ENCODE data around the gene FOXL2NB. TPM values are rescaled to one million over a fixed set of nuclear protein-coding genes. Genes with fewer than 3 reads are reported as not detected.

Gene FOXL2NB
- total RNA-seq, 2 experiments from 2014 or later: not detected

DNA sequence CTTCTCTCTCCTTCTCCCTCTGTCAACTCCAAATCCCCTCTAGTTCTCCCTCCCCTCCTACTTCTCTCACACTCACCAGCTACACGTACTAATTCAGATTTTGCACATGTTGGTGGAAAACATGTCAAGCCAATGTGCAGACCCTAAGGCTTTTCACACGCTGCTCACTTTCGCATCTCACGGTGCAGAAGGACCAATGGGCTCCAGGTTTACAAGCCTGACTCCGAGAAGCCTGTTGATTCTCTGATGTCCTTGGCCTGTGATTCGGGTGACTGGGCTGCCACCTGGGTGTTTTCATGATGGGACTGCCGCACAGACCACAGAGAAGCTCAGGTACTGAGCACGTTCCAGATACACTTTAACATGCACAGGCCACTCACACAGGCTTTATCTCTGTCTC, 3.7 kb downstream of the FOXL2NB start:
- no peaks in the 10 kb centered on the region for H3K9me3 Mint-ChIP-seq
- no peaks in the 10 kb centered on the region for H3K36me3 Mint-ChIP-seq (ENCODE audit: low read depth)
- H3K4me1 Mint-ChIP-seq: peaks cover 20% of the 10 kb centered on the region
- H3K27me3 Mint-ChIP-seq: peaks cover 64% of the 10 kb centered on the region
- ChIA-PET CTCF (interaction anchor here (1.6 to 2.5 kb wide), 2 partner anchors 14 to 18 kb away, joined by 6 to 12 read pairs; no protein-coding TSS in a partner anchor), POLR2A (no interaction called here)
- peak overlapping the region; percentile 14 for H3K4me3 Mint-ChIP-seq
- DNase-seq: no peak
- no peak overlapping the region for H3K27ac Mint-ChIP-seq

DNA sequence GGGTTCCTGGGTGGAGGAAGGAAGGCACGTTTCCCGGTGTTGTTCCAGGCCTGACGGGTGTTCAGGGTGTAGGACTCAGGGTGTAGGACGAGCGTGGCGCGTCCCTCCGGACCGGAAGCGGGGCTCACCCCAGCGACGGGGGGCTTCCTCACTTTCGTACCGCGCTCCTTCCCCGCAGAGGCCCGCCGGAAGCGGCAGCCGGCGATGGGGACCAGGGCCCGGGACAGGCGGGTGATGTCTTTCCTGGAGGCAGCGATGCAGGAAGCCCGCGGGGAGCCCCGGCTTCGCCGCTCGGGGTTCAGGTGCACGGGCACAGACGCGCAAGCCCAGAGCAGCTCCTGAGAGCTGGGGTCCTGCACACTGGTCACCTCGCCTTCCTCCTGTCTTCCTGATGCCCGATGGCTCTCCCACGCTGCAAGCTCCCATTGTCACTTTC, 13.4 kb downstream of the FOXL2NB start:
- DNase-seq: no peak
- Mint-ChIP-seq H3K4me3 (no peak overlapping the region), H3K9me3 (no peaks in the 10 kb centered on the region), H3K27ac (no peak overlapping the region), H3K36me3 (ENCODE audit: low read depth) (no peaks in the 10 kb centered on the region), H3K27me3 (peaks cover 45% of the 10 kb centered on the region), H3K4me1 (peaks cover 7% of the 10 kb centered on the region)
- POLR2A ChIA-PET: no interaction called here
- CTCF ChIA-PET: interaction anchor here (1.1 kb wide), 1 partner anchor 24 kb away, joined by 3 read pairs; no protein-coding TSS in a partner anchor

DNA sequence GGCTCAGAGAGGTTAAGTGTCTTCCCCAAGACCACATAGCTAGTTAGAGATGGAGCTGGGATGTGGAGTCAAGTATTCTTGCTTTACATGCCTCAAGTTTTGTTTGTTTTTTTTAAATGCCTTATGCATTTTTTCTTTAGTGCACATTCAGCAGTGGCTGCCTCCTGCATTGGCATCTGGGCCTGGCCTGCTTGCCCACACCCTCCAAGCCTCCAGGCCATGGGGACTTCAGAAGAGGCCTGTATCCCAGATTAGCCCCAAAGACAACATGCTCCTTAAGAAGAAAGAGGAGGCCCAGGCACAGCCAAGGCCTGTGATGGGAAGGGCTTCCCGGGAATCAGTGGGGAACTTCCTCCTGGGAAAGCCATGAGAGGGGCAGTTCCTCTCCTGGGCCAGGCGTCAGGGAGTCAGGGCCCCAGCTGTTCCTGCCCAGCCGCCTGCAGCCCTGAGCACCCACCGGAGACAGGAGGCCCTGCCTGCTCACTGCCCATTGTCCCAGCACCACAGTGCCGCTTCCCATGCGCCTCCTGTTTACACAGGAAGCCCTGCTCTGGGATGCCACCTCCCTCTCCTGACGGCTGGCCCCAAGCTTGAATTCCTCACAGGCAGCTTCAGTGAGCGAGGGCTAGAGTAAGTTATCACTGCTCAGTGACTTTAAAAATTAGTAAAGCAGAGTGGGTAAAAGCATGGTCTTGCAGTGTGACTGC, 16.0 kb downstream of the FOXL2NB start:
- Mint-ChIP-seq H3K4me3 (no peak overlapping the region), H3K36me3 (ENCODE audit: low read depth) (peaks cover 2% of the 10 kb centered on the region), H3K27me3 (peaks cover 45% of the 10 kb centered on the region), H3K27ac (no peak overlapping the region), H3K4me1 (peaks cover 7% of the 10 kb centered on the region), H3K9me3 (no peaks in the 10 kb centered on the region)
- ChIA-PET POLR2A (no interaction called here), CTCF (interaction anchor here (1.0 kb wide), 1 partner anchor 9 kb away, joined by 3 read pairs; no protein-coding TSS in a partner anchor)
- no peak for DNase-seq

DNA sequence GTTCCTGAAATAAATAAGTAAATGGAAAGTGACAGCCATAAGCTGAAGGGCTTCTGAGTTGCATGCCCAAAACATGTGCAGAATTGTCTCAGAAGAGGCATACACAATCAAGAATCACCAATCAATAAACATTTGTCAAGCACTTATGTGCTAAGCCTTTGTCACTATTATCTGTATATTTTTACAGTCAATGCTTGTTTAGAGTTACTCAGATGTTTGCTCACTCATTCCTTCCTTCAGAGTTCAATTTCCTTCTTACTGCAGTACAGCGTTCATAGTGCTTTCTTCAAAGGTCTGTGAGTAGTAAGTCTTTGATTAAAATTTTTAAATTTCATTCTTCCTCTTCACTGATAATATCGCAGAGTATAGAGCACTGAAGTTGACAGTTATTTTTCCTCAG, 17.2 kb downstream of the FOXL2NB start:
- no peaks in the 10 kb centered on the region for H3K9me3 Mint-ChIP-seq
- CTCF ChIA-PET: interaction anchor here (1.0 kb wide), 1 partner anchor 8 kb away, joined by 3 read pairs; no protein-coding TSS in a partner anchor
- POLR2A ChIA-PET: no interaction called here
- H3K4me3 Mint-ChIP-seq: no peak overlapping the region
- no peak for DNase-seq
- H3K4me1 Mint-ChIP-seq: peaks cover 7% of the 10 kb centered on the region
- H3K27ac Mint-ChIP-seq: no peak overlapping the region
- peaks cover 2% of the 10 kb centered on the region for H3K36me3 Mint-ChIP-seq (ENCODE audit: low read depth)
- H3K27me3 Mint-ChIP-seq: peaks cover 40% of the 10 kb centered on the region

DNA sequence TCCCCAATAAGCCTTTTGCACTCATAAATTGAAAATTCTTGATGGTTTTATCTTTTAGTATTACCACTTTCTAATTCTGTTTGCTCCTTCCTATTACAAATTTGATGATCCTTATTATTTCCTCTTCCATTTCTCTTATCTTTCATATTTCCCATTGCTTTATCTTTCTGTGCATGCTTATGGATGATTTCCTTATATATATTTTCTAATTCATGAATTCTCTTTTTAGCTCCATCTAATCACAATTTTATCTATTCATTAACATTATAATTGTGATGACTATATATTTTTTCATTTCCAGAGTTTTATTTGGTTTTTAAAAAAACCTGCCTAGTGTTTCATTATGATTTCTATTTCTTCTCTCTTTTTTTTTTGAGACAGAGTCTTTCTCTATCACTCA, 17.9 kb downstream of the FOXL2NB start:
- ChIA-PET POLR2A (no interaction called here), CTCF (no interaction called here)
- Mint-ChIP-seq H3K4me3 (no peak overlapping the region), H3K9me3 (no peaks in the 10 kb centered on the region), H3K27me3 (peaks cover 35% of the 10 kb centered on the region), H3K36me3 (ENCODE audit: low read depth) (peaks cover 2% of the 10 kb centered on the region), H3K27ac (no peak overlapping the region), H3K4me1 (peaks cover 7% of the 10 kb centered on the region)
- no peak for DNase-seq

DNA sequence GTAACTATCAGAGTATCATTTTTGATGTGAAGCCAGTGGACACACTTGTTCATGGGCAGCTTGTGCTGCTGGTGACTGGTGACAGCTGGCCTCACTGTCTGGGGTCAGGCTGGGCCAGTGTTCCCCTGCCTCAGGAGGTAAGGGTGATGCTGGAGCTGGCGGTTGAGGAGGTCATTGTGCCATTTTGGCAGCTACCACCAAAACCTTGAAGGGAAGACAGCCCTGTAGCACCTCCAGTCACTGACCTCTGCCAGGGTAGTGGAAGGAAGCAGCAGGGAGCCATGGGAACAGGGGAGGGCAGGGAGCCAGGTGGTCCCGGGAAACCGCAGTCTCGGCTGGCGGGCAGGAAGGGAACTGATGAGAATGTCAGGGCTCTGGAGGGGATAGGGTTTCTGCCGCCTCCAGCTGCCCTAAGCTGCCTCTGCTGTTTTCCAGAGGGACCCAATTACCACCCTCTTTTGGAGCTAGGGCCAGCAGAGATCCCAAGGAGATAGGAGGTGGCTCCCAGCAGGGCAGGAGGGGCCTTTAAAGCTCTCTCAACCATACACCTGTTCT, 24.8 kb downstream of the FOXL2NB start:
- ChIA-PET CTCF (interaction anchor here (1.2 to 1.6 kb wide), 2 partner anchors 8 to 11 kb away, joined by 3 read pairs; no protein-coding TSS in a partner anchor), POLR2A (no interaction called here)
- Mint-ChIP-seq H3K27me3 (peaks cover 17% of the 10 kb centered on the region), H3K4me1 (no peaks in the 10 kb centered on the region), H3K9me3 (no peaks in the 10 kb centered on the region), H3K36me3 (ENCODE audit: low read depth) (no peaks in the 10 kb centered on the region), H3K4me3 (no peak overlapping the region), H3K27ac (no peak overlapping the region)
- no peak for DNase-seq

DNA sequence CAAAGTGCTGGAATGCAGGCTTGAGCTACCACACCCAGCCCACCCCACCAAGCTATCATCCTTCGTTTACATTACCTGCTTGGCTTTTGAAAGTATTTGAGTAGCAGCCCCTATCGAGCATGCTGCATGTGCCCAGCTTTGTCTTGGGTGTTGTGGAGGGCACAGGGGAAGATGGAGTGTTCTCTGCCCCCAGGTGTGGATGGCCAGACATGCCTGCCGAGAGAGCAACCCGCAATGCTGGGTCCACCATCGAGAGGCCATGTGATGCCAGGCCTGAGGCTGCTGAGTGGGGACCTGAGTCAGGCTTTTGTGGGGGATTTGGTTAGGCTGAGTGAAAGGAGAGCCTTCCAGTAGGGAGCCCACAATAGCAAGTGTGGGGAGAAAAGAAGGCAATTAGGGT, 25.9 kb downstream of the FOXL2NB start:
- DNase-seq: no peak
- POLR2A ChIA-PET: no interaction called here
- Mint-ChIP-seq H3K27ac (no peak overlapping the region), H3K36me3 (ENCODE audit: low read depth) (no peaks in the 10 kb centered on the region), H3K4me3 (no peak overlapping the region), H3K9me3 (no peaks in the 10 kb centered on the region), H3K27me3 (peaks cover 15% of the 10 kb centered on the region), H3K4me1 (no peaks in the 10 kb centered on the region)
- CTCF ChIA-PET: interaction anchor here (0.9 to 1.6 kb wide), 2 partner anchors 9 to 531 kb away, joined by 3 read pairs; no protein-coding TSS in a partner anchor

DNA sequence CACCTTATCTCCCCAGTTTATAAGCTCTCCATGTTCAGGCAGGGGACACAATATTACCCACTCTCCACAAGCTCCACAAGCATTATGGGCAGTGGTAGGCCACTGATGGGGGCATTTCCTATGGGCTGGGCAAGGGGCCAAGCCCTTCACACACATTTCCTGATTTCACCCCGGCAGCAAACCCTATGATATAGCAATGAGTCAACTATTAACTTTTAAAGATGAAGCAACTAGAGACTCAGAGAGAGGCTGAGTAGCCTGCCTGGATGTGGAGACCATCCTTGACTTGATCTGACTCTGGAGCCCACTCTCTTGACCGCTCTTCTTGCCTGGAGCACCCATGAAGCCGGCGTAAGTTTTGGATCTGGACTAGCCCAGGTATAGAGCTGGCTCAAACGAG, 27.4 kb downstream of the FOXL2NB start:
- peaks cover 7% of the 10 kb centered on the region for H3K27me3 Mint-ChIP-seq
- no peaks in the 10 kb centered on the region for H3K9me3 Mint-ChIP-seq
- no peaks in the 10 kb centered on the region for H3K36me3 Mint-ChIP-seq (ENCODE audit: low read depth)
- POLR2A ChIA-PET: no interaction called here
- CTCF ChIA-PET: interaction anchor here (0.5 kb wide), 1 partner anchor 441 kb away, joined by 4 read pairs; no protein-coding TSS in a partner anchor
- H3K4me3 Mint-ChIP-seq: no peak overlapping the region
- no peak overlapping the region for H3K27ac Mint-ChIP-seq
- DNase-seq: no peak
- no peaks in the 10 kb centered on the region for H3K4me1 Mint-ChIP-seq

DNA sequence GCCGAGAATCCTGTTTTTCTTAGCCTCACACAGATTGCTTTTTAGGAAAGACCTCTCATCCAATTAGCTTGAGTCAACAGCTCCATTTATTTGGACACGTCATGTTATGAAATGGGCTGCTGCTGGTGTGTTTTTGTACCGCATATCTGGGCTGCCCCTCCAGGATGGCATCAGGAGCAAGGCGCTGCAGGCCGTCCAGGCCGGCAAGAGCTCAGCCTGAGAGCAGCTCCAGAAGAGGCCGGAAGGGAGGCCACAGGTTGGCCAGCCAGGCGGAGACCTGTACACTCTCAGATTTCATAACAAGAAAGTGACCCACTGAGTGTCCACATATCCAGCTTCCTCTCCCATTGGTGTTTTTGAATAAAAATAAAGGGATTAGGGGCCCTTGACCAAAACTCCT, 28.3 kb downstream of the FOXL2NB start:
- DNase-seq: no peak
- POLR2A ChIA-PET: no interaction called here
- no peak overlapping the region for H3K27ac Mint-ChIP-seq
- H3K4me3 Mint-ChIP-seq: no peak overlapping the region
- no peaks in the 10 kb centered on the region for H3K4me1 Mint-ChIP-seq
- CTCF ChIA-PET: no interaction called here
- no peaks in the 10 kb centered on the region for H3K36me3 Mint-ChIP-seq (ENCODE audit: low read depth)
- peaks cover 7% of the 10 kb centered on the region for H3K27me3 Mint-ChIP-seq
- no peaks in the 10 kb centered on the region for H3K9me3 Mint-ChIP-seq

DNA sequence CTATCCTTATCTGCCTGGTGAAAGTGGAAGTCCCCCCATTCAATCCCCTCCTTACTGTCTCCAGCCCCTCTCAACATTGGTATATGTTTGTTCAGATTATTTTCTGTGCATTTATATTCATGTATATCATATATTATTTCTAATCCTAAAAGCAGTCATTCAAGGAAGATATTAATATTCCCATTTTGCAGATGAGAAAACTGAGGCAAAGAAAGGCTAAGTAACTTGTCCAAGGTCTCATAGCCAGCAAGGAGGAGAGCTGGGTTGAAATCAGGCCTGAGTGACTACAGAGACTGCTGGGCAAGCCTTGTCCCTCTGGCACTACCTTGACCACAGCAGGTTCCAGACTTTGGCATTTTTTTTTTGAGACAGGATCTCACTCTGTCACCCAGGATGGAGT, 29.0 kb downstream of the FOXL2NB start:
- Mint-ChIP-seq H3K4me1 (no peaks in the 10 kb centered on the region), H3K36me3 (ENCODE audit: low read depth) (no peaks in the 10 kb centered on the region), H3K4me3 (no peak overlapping the region), H3K27me3 (peaks cover 6% of the 10 kb centered on the region), H3K27ac (no peak overlapping the region), H3K9me3 (no peaks in the 10 kb centered on the region)
- DNase-seq: no peak
- ChIA-PET CTCF (interaction anchor here (0.7 kb wide), 1 partner anchor 19 kb away, joined by 3 read pairs; no protein-coding TSS in a partner anchor), POLR2A (no interaction called here)

DNA sequence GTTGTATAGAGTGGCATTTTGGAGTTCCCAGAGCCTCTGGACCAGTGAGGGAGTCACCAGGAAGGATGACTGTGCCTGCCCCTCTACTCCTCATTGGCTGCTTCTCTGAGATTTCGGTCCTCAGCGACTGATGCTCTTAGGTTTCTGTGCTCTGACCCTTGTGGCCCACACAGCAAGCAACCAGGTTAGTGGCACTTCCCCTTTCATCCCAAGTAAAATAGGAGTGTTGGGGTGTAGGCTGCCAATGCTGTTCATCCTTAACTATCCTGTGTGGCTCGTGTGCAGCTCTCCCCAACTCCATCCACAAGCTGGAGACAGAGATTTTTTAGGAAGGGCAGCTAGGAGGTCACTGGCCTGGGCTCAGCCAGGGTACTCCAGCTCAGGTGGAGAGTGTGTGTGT, 37.8 kb downstream of the FOXL2NB start:
- POLR2A ChIA-PET: no interaction called here

DNA sequence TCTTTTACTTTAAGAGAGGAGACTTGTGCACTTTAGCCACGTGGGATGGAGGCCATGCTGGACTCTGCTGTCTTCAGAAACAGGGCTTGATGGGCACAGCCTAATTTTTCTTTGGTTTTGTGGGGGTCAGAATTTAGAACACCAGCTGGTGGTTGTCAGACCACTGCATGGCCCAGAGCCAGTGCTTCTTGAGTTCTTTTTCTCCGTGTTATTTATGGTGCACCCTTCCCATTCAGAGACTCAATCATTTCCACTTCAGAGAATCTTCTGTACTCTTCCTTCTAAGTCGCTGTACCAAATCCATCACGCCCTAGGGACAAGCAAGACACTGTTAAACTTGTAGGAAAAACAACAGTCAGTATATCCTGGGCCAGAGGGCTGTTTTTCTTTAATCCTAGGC, 38.9 kb downstream of the FOXL2NB start:
- DNase-seq: no peak
- Mint-ChIP-seq H3K27me3 (peaks cover 4% of the 10 kb centered on the region), H3K9me3 (no peaks in the 10 kb centered on the region), H3K4me1 (no peaks in the 10 kb centered on the region), H3K27ac (no peak overlapping the region), H3K4me3 (no peak overlapping the region), H3K36me3 (ENCODE audit: low read depth) (no peaks in the 10 kb centered on the region)
- CTCF ChIA-PET: no interaction called here
- POLR2A ChIA-PET: no interaction called here

More for the DNA sequence above, 37.8 kb downstream of the FOXL2NB start:
- no peak for DNase-seq
- H3K27ac Mint-ChIP-seq: no peak overlapping the region
- H3K36me3 Mint-ChIP-seq (ENCODE audit: low read depth): no peaks in the 10 kb centered on the region
- H3K9me3 Mint-ChIP-seq: no peaks in the 10 kb centered on the region
- CTCF ChIA-PET: no interaction called here
- no peaks in the 10 kb centered on the region for H3K4me1 Mint-ChIP-seq
- peaks cover 4% of the 10 kb centered on the region for H3K27me3 Mint-ChIP-seq
- H3K4me3 Mint-ChIP-seq: no peak overlapping the region

DNA sequence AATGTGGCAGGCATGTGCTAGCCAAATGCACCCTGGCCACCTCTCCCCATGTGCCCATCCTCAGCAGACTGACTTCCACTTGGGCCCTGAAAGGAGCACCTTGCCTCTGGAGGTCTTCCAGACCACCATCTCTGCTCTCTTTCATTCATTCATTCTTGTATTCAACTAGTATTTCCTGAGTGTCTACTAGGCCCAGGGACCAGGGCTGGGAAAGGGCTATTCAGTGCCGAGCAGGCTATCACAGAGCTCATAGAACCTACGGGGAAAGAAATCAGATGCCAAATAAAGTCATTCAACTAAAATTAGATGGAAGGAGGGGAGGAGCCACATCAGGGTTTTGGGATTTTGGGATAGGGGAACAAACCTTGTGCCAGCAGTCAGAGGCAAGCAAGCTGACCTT, 40.2 kb downstream of the FOXL2NB start:
- H3K36me3 Mint-ChIP-seq (ENCODE audit: low read depth): no peaks in the 10 kb centered on the region
- ChIA-PET CTCF (no interaction called here), POLR2A (no interaction called here)
- H3K27me3 Mint-ChIP-seq: peaks cover 4% of the 10 kb centered on the region
- H3K27ac Mint-ChIP-seq: no peak overlapping the region
- no peak for DNase-seq
- H3K9me3 Mint-ChIP-seq: no peaks in the 10 kb centered on the region
- H3K4me3 Mint-ChIP-seq: no peak overlapping the region
- no peaks in the 10 kb centered on the region for H3K4me1 Mint-ChIP-seq
